ENCODE data around the gene ATXN1.

The ATXN1 gene

DNA sequence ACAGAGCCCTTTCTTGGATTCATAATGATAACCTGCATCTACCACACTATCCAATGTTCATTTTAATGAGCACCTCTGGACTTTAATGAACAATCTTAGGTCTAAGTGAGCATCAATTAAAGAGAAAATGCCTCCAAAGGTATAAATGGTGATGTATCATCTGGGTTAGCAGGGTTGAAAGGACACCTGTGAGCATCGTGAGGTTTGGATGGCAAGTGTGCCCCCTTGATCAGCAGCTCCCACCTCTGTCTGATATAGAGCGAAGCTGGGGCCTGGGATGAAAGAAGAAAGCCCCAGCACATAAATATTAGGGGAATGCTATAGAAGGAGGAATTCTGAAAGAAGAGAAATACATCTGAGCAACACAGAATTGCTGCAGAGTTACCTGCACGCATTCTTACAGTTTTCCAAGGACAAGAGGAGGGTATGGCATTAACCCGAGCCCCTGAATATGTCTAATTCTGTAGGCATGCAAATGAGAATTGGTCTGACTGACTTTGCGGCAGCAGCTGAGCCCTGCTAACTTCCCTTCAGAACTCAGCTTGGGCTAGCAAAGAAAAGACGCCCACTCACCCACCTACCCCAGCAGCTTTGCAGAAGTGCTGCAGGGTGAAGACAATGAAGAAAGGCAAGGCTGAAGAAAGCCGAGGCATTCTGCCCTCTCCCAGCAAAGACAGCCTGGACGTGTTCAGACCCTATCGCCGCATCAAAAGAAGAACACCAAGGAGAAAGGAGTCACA lies 386.6 kb downstream of the ATXN1 start:
- no peaks in the 10 kb centered on the region for H3K9me3 ChIP-seq (ENCODE audit: control insufficient read depth in 1 of 2, low read length in 2 of 2)
- H3K4me3 ChIP-seq (ENCODE audit: low read depth in 1 of 2, low read length in 2 of 2) = no peak overlapping the region
- no peaks in the 10 kb centered on the region for H3K4me1 ChIP-seq (ENCODE audit: control insufficient read depth in 1 of 2, insufficient read depth in 2 of 2, low read length in 2 of 2)
- no peaks in the 10 kb centered on the region for H3K36me3 ChIP-seq (ENCODE audit: control insufficient read depth in 1 of 2, insufficient read depth in 2 of 2, low read length in 2 of 2)
- H3K27ac ChIP-seq (ENCODE audit: low read depth, low read length) = no peak overlapping the region
- no peak overlapping the region for H3K9ac ChIP-seq (ENCODE audit: low read depth in 1 of 2, low read length in 2 of 2)
- no peaks in the 10 kb centered on the region for H3K27me3 ChIP-seq (ENCODE audit: control insufficient read depth in 1 of 2, insufficient read depth in 2 of 2, low read length in 2 of 2)

DNA sequence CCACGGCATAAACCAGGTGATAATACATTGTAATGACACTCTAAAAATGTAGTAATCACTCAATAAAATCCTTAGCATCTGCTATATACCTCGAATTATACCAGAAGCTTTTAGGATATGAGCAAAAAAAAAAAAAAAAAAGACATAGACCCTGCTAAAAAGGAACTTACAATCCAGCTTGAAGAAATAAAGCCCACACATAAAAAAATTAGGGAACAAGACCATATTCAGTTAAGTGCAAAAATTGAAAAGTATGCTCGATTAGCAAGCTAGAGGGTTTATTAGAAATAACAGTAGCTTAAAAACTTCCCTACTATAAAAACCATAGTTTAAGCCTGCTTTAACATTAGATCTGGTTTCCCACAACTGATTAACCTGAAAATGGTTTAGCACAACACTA lies 387.2 kb downstream of the ATXN1 start:
- Histone ChIP-seq H3K9me3 (ENCODE audit: control insufficient read depth in 1 of 2, low read length in 2 of 2) (no peaks in the 10 kb centered on the region), H3K4me3 (ENCODE audit: low read depth in 1 of 2, low read length in 2 of 2) (no peak overlapping the region), H3K9ac (ENCODE audit: low read depth in 1 of 2, low read length in 2 of 2) (no peak overlapping the region), H3K4me1 (ENCODE audit: control insufficient read depth in 1 of 2, insufficient read depth in 2 of 2, low read length in 2 of 2) (no peaks in the 10 kb centered on the region), H3K27me3 (ENCODE audit: control insufficient read depth in 1 of 2, insufficient read depth in 2 of 2, low read length in 2 of 2) (no peaks in the 10 kb centered on the region), H3K27ac (ENCODE audit: low read depth, low read length) (no peak overlapping the region), H3K36me3 (ENCODE audit: control insufficient read depth in 1 of 2, insufficient read depth in 2 of 2, low read length in 2 of 2) (no peaks in the 10 kb centered on the region)

DNA sequence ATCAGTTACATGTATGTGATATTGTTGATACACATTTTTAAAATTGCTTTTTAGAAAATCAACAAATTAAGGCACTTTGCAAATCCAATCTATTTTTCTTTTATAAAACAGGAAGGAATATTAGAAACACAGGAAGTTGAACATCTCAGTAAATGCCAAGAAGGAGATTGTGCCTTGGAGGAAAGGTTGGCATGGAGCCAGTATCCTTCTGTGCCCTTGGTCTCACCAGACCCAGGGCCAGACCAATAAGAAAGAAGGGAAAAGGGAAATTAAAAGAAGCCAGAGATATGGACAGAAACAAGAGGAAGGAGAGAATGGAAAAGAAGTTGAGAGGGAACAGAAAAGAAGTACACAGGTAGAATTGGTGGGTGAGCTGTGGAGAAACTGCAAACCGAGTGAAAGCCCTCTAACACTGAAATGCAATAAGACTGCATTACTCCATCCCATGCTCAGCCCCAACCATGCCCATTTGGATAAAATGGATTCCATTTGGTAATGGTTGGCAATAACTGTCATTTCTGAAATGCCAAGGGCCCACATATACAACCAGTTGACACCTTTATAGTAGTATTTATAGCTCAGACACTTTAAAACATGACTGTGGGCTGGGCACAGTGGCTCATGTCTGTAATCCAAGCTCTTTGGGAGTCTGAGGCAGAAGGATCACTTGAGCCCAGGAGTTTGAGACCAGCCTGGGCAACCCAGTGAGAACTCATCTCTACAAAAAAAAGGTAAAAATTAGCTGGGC lies 389.1 kb downstream of the ATXN1 start:
- Histone ChIP-seq H3K27me3 (ENCODE audit: control insufficient read depth in 1 of 2, insufficient read depth in 2 of 2, low read length in 2 of 2) (no peaks in the 10 kb centered on the region), H3K4me1 (ENCODE audit: control insufficient read depth in 1 of 2, insufficient read depth in 2 of 2, low read length in 2 of 2) (peaks cover 3 to 7% of the 10 kb centered on the region in 2 donors), H3K27ac (ENCODE audit: low read depth, low read length) (no peak overlapping the region), H3K9ac (ENCODE audit: low read depth in 1 of 2, low read length in 2 of 2) (no peak overlapping the region), H3K9me3 (ENCODE audit: control insufficient read depth in 1 of 2, low read length in 2 of 2) (no peaks in the 10 kb centered on the region), H3K36me3 (ENCODE audit: control insufficient read depth in 1 of 2, insufficient read depth in 2 of 2, low read length in 2 of 2) (no peaks in the 10 kb centered on the region), H3K4me3 (ENCODE audit: low read depth in 1 of 2, low read length in 2 of 2) (no peak overlapping the region)

DNA sequence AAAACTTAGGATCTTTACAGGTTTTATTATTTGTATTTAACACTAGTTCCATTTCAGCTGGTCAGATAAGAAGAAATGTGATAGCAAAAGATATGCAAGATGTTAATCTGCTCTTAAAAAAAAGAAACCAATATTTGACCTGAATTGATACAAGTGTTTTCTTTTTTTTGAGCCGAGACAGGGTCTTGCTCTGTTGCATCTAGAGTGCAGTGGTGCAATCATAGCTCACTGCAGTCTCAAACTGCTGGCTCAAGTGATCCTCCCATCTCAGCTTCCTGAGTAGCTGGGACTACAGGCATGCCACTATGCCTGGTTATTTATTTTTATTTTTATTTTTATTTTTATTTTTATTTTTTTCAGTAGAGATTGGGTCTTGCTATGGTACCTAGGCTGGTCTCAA lies 389.9 kb downstream of the ATXN1 start:
- Histone ChIP-seq H3K9ac (ENCODE audit: low read depth in 1 of 2, low read length in 2 of 2) (no peak overlapping the region), H3K9me3 (ENCODE audit: control insufficient read depth in 1 of 2, low read length in 2 of 2) (no peaks in the 10 kb centered on the region), H3K4me1 (ENCODE audit: control insufficient read depth in 1 of 2, insufficient read depth in 2 of 2, low read length in 2 of 2) (peaks cover 7 to 12% of the 10 kb centered on the region in 2 donors), H3K27me3 (ENCODE audit: control insufficient read depth in 1 of 2, insufficient read depth in 2 of 2, low read length in 2 of 2) (no peaks in the 10 kb centered on the region), H3K36me3 (ENCODE audit: control insufficient read depth in 1 of 2, insufficient read depth in 2 of 2, low read length in 2 of 2) (no peaks in the 10 kb centered on the region), H3K27ac (ENCODE audit: low read depth, low read length) (no peak overlapping the region), H3K4me3 (ENCODE audit: low read depth in 1 of 2, low read length in 2 of 2) (no peak overlapping the region)

DNA sequence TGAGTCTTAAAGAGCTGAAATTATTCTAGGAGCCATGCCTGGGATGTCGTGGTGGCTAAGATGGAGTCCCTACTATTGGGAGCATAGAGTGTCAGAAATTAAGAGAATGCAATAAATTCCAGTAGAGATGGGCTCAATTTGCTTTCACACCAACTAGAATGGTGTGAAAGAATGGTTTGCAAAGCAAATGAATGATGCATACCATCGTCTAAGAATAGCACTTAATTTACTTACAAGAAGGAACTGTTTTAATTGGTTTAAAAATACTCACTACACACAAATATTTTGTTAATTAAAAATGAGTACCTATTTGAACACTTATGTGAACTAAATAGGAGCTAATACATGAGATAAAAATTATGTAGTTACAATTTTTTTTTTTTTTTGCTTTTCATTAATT lies 390.3 kb downstream of the ATXN1 start:
- H3K4me1 ChIP-seq (ENCODE audit: control insufficient read depth in 1 of 2, insufficient read depth in 2 of 2, low read length in 2 of 2) = peaks cover 7 to 12% of the 10 kb centered on the region in 2 donors
- no peaks in the 10 kb centered on the region for H3K9me3 ChIP-seq (ENCODE audit: control insufficient read depth in 1 of 2, low read length in 2 of 2)
- no peaks in the 10 kb centered on the region for H3K27me3 ChIP-seq (ENCODE audit: control insufficient read depth in 1 of 2, insufficient read depth in 2 of 2, low read length in 2 of 2)

DNA sequence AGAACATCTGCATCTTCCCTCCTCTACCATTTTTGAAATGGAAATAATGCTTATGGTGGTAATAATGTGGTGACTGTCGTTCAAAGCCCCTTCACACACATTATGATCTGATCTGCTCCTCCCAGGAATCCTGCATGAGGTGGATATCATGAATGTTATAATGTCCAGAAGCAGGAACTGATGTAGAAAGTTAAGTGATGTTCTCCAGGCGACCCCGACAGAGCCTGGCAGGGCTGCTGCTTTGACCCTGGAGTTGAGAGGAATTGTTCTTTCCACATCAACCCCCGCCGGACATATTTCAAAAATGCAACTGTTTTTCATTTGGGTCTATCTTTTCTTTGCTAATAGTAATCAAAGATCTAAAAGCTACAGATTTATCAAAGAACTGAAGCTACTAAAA lies 391.3 kb downstream of the ATXN1 start:
- Histone ChIP-seq H3K27ac (ENCODE audit: low read depth, low read length) (no peak overlapping the region), H3K9me3 (ENCODE audit: control insufficient read depth in 1 of 2, low read length in 2 of 2) (no peaks in the 10 kb centered on the region), H3K36me3 (ENCODE audit: control insufficient read depth in 1 of 2, insufficient read depth in 2 of 2, low read length in 2 of 2) (no peaks in the 10 kb centered on the region), H3K4me1 (ENCODE audit: control insufficient read depth in 1 of 2, insufficient read depth in 2 of 2, low read length in 2 of 2) (peaks cover 7 to 12% of the 10 kb centered on the region in 2 donors), H3K27me3 (ENCODE audit: control insufficient read depth in 1 of 2, insufficient read depth in 2 of 2, low read length in 2 of 2) (no peaks in the 10 kb centered on the region), H3K9ac (ENCODE audit: low read depth in 1 of 2, low read length in 2 of 2) (no peak overlapping the region), H3K4me3 (ENCODE audit: low read depth in 1 of 2, low read length in 2 of 2) (no peak overlapping the region)

More for the DNA sequence above, 390.3 kb downstream of the ATXN1 start:
- Histone ChIP-seq H3K4me3 (ENCODE audit: low read depth in 1 of 2, low read length in 2 of 2) (no peak overlapping the region), H3K36me3 (ENCODE audit: control insufficient read depth in 1 of 2, insufficient read depth in 2 of 2, low read length in 2 of 2) (no peaks in the 10 kb centered on the region), H3K9ac (ENCODE audit: low read depth in 1 of 2, low read length in 2 of 2) (no peak overlapping the region), H3K27ac (ENCODE audit: low read depth, low read length) (no peak overlapping the region)

DNA sequence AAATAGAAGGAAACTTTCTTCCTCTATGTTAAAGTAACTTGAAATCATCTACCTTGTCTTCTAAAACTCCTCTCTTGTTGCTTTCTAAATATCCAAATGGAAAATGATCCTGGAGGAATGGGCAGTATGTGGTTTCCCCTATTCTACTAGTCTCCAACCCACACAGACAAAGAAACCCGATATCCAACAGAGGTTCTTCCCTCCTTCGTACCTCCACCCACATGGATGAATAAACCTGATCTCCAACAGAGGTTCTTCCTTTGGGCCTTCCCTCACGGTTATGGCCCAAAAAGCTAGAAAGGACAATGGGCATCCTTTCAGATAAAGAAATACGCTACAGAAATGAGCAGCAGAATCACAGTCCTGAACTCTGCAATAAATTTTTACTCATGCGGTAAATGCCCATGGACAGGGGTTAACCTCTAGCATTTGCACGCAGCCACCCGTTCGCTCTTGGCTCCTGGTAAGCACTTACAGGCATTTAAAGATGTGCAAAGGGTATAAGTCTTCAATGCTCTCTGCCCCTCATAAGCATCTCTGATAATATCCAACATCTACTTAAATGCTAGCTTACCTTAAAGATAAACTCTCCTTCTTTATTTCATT lies 392.0 kb downstream of the ATXN1 start:
- no peaks in the 10 kb centered on the region for H3K9me3 ChIP-seq (ENCODE audit: control insufficient read depth in 1 of 2, low read length in 2 of 2)
- H3K27me3 ChIP-seq (ENCODE audit: control insufficient read depth in 1 of 2, insufficient read depth in 2 of 2, low read length in 2 of 2) = no peaks in the 10 kb centered on the region
- H3K27ac ChIP-seq (ENCODE audit: low read depth, low read length) = no peak overlapping the region
- no peak overlapping the region for H3K4me3 ChIP-seq (ENCODE audit: low read depth in 1 of 2, low read length in 2 of 2)
- H3K9ac ChIP-seq (ENCODE audit: low read depth in 1 of 2, low read length in 2 of 2) = no peak overlapping the region
- peaks cover 7 to 12% of the 10 kb centered on the region in 2 donors for H3K4me1 ChIP-seq (ENCODE audit: control insufficient read depth in 1 of 2, insufficient read depth in 2 of 2, low read length in 2 of 2)
- H3K36me3 ChIP-seq (ENCODE audit: control insufficient read depth in 1 of 2, insufficient read depth in 2 of 2, low read length in 2 of 2) = no peaks in the 10 kb centered on the region

DNA sequence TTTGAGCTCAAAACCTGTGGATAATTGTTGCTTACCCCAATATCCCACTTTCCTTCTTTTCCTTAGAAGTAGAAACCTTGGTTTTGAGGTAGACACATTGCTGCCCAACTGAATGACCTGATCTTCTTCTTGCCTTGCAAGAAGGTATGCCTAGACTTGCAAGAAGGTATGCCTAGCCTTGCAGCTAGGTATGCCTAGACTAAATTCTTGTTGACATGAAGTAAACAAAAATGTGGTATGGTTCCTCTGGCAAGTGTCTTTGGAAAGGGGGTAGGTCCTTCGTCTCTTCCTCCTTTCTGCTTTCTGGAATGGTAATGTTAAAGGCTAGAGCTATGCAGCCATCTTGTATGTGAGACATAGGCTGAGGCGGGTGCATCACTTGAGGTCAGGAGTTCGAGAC lies 393.7 kb downstream of the ATXN1 start:
- Histone ChIP-seq H3K9ac (ENCODE audit: low read depth in 1 of 2, low read length in 2 of 2) (no peak overlapping the region), H3K9me3 (ENCODE audit: control insufficient read depth in 1 of 2, low read length in 2 of 2) (no peaks in the 10 kb centered on the region), H3K27me3 (ENCODE audit: control insufficient read depth in 1 of 2, insufficient read depth in 2 of 2, low read length in 2 of 2) (no peaks in the 10 kb centered on the region), H3K36me3 (ENCODE audit: control insufficient read depth in 1 of 2, insufficient read depth in 2 of 2, low read length in 2 of 2) (no peaks in the 10 kb centered on the region), H3K4me1 (ENCODE audit: control insufficient read depth in 1 of 2, insufficient read depth in 2 of 2, low read length in 2 of 2) (peaks cover 7 to 12% of the 10 kb centered on the region in 2 donors), H3K4me3 (ENCODE audit: low read depth in 1 of 2, low read length in 2 of 2) (no peak overlapping the region), H3K27ac (ENCODE audit: low read depth, low read length) (no peak overlapping the region)

DNA sequence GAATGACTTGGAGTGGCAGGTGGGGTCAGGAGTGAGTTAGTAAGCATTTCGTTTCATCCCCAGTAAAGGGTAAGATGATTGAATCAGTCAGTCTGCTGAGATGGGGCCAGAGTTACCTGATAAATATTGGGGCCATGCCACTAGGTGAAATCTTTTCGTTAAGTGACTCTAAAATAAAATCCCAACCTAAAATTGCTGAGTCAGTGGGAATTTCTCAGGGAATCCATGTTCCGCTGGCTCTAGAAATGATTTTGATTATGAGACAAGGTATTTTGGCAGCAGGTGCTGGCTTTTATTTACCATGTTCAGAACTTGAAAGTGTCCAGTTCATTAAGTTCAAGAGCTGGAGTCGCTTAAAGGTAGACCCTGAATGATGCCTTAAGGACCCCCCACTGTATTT lies 397.5 kb downstream of the ATXN1 start:
- no peaks in the 10 kb centered on the region for H3K36me3 ChIP-seq (ENCODE audit: control insufficient read depth in 1 of 2, insufficient read depth in 2 of 2, low read length in 2 of 2)
- H3K4me1 ChIP-seq (ENCODE audit: control insufficient read depth in 1 of 2, insufficient read depth in 2 of 2, low read length in 2 of 2) = peaks cover 7 to 20% of the 10 kb centered on the region in 2 donors
- no peaks in the 10 kb centered on the region for H3K27me3 ChIP-seq (ENCODE audit: control insufficient read depth in 1 of 2, insufficient read depth in 2 of 2, low read length in 2 of 2)
- no peak overlapping the region for H3K27ac ChIP-seq (ENCODE audit: low read depth, low read length)
- no peak overlapping the region for H3K9ac ChIP-seq (ENCODE audit: low read depth in 1 of 2, low read length in 2 of 2)
- H3K9me3 ChIP-seq (ENCODE audit: control insufficient read depth in 1 of 2, low read length in 2 of 2) = no peaks in the 10 kb centered on the region
- H3K4me3 ChIP-seq (ENCODE audit: low read depth in 1 of 2, low read length in 2 of 2) = no peak overlapping the region

All from duodenal mucosa (tissue), 2 donors.